Stimulated activated CD8-positive, alpha-beta memory T cell treated with anti-CD3 and anti-CD28 coated beads, Interleukin-7, amount 100 ng/mL, for 4 hours (primary cell): ENCODE measurements around the gene RCOR2.

Source experiments
- DNase-seq, 2 donors: peaks; one replicate each; pipeline ENCODE4 v3.0.0-alpha.2; 2020; ENCODE audit warnings: low read depth in 2 of 2

The RCOR2 gene

DNA sequence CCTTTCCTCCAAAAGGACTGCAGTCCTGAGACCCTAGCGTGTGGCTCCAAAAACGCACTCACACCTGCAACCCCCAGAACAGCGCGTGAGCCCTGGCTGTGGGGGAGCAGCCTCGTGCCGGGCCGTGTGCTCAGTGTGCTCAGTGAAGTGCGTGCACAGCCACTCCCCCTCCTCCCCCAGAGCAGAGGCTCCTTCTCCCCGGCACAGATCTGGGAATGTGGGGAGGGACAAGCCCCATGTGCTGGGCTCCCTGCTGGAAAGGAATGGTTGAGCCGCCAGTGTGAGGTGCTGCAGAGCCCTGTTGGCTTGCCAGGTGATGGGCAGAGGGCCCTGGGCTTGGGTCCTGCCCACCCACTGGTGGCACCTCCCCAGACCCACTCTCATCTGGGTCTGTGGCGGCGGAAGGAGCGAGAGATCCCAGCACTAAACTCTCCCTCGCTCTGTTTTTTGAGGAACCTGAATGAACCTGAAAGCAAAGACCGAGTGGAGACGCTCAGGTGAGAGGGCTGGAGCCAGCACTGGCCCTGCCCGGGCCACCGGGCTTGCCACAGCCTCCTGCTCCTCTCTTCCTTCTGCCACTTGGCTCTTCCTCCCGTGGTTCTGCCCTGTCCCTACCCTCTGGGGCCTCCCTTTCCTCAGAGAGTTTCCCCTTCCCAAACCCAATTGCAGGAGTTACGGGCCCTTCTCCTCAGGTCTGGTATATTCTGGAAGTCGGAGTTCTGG, 9.0 kb downstream of the RCOR2 start:
- no peak for DNase-seq

- DNase-seq, result no peak
Measured at GRCh38 chr11:63907063-63907462, 9.9 kb downstream of the RCOR2 start.

GRCh38 chr11:63906585-63906984, 10.4 kb downstream of the RCOR2 start:
- peak in 1 of 2 donors; percentile 29 for DNase-seq

GRCh38 chr11:63906087-63906486, 10.9 kb downstream of the RCOR2 start:
- DNase-seq, result no peak

DNA sequence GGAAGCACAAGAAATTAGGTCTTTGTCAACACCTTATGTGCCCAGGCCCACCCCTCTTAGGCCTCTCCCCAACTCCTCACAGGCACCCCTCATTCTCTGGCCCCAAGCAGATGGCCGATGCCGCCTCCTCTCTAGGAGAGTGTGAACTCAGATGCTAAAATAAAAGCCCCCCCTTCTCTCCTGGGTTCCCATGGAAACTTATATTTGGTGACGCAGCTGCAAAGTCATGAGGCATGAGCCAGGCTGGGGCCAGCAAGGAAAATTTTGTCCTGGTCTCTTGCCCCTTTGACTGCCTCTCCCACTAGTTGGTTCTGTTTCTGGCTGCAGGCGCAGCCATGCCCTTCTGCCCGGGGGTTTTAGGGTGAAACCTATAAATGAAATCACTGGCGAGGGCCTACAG, 11.8 kb downstream of the RCOR2 start:
- DNase-seq, result no peak

DNA sequence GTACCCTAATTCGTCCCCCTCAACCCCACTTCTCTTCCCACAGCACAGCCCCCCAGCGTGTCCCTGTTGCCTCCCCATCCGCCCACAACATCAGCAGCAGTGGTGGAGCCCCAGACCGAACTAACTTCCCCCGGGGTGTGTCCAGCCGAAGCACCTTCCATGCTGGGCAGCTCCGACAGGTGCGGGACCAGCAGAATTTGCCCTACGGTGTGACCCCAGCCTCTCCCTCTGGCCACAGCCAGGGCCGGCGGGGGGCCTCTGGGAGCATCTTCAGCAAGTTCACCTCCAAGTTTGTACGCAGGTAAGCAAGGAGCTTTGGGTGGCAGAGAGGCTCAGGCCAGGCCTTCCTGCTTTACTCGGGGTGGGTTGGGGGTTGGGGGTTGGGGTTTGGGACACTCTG, 12.2 kb downstream of the RCOR2 start:
- DNase-seq, result no peak

- no peak for DNase-seq
Measured at GRCh38 chr11:63903884-63904283, 13.1 kb downstream of the RCOR2 start.

- no peak for DNase-seq
Measured at GRCh38 chr11:63901660-63902059, 15.3 kb downstream of the RCOR2 start.

DNA sequence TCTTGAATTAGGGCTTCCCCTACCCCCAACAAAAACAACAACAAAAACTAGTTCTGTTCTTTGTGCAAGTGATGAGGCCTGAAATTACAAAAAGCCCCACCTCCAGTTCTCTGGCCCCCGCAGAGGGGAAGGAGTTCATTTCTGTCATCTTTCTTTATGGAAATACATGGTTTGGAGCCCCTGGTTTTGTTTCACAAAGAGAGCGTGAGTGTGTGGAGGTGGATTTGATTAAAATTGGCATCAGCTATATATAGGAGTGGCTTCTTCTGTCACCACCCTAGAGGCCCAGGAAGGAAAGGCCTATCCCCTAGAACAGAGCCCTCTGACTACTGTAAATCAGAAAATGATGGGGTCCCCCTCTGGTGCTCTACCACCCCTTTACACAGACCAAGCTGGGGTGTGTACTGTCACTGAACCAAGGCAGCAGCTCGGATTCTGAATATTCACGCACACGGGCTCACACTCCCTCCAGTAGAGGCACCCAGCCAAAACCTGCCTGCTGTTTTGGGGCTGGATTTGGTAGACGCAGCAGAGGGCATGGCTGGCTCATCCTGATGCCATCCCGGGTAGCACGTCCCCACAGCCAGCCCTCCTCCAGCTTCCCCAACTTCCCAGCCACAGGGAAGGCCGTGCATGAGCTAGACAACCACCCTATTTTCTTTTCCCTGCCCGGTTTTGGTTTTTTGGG, 19.4 kb downstream of the RCOR2 start:
- DNase-seq, result no peak

DNA sequence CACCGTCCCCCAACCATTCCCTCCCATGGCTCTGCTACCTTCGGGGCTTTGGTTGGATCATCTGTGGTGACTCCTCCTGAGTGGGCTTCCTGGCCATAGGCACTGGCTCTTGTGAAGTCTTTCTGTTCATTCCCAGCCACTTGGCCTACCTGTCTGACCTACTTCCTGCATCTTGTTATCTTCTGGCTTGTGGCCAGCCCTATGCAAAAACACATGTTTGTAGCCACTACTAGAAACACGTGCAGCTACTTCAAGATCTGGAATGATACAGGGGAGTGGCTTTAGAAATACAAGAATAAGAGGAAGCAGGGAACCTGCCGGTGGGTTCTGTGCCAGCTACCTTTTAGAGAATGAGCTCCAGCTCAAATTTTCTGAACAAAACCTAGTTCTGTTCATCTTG, 20.9 kb downstream of the RCOR2 start:
- DNase-seq, result no peak

DNA sequence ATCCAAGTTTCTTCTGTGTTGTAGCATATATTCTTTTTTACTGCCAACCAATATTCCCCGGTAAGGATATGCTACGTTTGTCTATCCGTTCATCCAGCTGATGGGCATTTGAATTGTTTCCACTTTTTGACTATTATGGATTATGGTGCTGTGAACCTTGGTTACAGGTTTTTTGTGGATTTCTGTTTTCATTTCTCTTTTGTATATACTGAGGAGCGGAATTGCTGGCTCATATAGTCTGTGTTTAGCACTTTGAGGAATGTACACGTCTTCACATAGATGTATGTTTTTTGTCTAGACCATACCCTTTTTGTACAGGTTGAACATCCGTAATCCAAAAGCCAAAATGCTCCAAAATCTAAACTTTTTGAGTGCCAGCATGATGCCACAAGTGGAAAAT, 23.6 kb downstream of the RCOR2 start:
- no peak for DNase-seq

- DNase-seq, result no peak
Measured at GRCh38 chr11:63892228-63892627, 24.7 kb downstream of the RCOR2 start.

DNA sequence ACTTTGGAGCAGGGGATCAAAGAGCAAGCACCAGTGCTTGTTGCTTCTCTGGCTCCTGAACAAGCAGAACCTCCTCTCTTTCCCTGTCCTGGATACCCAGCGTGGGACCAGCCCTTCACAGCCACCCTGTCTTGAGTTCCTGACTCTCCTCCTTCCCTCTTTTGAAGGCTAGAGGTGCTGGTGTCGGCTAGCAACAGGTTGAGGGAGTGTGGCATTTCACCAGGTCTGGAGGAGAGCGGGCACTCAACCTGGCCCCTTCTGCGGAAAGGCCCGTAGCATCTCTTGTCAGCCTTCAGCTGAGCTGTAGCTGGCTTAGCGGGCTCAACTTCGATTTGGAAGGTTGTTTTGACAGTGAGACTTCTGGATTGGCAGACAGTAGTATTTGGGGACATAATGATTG, 26.6 kb downstream of the RCOR2 start:
- DNase-seq, result no peak

DNA sequence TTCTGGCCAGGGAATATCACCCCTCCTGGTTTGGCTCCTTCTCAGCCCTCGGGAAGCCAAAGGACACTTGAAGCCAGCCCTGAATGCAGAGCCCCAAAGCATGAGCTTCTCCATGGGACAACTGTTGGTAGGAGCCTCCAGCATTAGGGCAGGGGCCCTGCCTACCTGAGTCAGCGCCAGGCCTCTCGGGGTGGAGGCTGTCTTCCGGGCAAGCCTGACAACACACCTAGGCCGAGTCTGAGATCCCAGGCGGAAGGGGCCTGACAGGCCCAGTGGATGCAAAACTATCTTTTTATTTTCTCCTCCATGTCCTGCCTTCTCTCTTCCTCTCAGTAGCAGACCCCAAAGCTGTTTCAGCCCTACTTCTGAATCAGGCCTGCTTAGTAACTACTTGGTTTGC, 27.6 kb downstream of the RCOR2 start:
- DNase-seq, result no peak

DNA sequence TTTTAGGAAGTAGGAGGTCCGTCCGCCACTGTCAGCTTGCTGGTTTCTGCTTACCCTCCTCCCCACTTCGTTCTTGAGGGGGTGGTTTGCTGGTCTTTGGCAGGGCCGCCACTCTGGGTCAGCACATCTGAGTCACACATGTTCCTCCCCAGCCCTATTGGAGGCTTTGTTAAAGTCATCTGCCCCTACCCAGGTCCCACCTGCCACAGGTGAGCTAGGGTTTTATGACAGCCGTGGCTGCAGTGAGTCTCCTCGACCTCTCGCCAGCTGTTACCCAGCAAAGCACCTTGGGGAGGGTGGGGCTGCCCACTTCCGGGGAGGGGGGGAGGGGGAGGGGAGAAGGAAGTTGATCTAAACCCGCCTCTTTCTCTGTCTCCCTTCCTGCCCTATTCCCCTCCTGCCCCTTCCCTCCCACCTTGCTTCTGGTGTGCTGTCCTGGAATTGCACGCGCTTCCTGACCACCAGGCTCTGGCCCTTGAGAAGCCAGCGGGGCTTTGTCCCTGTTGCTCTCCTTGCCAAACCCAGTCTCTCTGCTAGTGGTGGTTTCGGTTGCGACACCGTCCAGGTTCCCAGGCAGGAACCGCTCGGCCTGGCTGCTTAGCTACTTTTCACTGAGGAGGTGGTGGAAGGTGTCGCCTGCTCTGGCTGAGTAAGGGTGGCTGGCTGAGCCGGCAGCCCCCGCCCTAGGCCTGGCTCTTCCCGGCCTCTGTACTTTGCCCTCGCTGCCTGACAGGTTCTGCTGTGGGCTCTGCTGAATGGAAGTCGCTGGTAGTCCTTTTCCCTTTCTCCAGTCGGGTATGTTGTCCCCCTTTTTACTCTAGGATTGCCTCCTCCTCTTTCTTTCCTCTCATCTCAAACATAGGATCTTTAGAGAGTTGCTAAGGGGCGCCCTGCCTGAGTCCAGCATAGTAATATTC, 28.5 kb downstream of the RCOR2 start:
- DNase-seq, result peak; percentile 46 to 60

GRCh38 chr11:63887386-63887999, 29.5 kb downstream of the RCOR2 start:
- no peak for DNase-seq

DNA sequence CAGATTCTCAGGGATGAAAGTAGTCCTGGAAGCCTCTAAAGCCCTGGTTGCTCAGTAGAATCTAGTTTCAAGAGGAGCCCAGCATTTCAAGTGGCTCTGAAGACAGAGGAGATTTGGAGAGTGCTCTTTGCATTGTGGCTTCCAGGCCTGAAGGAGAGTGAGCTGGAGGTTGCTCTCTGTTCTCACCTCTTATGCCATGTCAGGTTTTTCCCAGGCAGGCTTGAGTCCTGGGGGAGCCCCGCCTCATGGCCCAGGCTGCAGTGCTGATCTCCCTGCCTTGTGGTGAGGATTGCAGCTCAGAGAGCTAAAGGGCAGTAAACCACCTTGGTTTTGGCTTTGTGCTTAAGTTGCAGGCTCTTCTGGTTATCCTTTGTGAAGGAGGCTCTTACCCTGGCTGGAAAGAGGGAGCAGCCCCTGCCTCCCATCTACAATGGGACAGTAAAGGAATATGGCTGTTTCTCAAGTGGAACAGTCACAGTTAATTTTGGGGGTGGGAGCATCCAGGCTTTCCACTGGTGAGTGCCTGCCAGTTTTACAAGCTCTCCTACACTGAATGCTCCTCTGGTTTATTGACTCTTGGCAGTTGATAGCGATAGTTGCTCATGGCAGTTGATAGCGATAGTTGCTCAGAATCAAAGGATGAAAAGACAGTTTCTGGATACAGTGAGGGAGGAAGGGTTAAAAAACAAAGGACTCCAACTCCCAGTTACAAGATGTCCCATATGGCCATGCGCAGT, 32.6 kb downstream of the RCOR2 start:
- no peak for DNase-seq

DNA sequence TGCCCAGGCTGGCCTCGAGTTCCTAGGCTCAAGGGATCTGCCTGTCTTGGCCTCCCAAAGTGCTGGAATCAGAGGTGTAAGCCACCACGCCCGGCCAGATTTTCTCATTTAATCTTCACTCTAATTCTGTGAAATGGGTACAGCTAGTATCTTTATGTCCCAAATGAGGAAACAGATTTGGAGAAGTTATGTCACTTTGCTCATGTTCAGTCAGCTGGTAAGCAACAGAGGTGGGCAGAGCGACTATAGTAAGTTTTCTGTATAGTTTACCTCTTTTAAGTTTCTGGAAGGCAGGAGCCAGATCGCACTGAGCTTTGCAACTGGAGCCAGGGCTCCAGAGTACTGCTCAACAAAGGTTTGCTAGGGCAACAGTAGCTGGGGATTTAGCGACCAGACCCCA, 33.2 kb downstream of the RCOR2 start:
- no peak for DNase-seq

- no peak for DNase-seq
Measured at GRCh38 chr11:63882555-63883242, 34.3 kb downstream of the RCOR2 start.

DNA sequence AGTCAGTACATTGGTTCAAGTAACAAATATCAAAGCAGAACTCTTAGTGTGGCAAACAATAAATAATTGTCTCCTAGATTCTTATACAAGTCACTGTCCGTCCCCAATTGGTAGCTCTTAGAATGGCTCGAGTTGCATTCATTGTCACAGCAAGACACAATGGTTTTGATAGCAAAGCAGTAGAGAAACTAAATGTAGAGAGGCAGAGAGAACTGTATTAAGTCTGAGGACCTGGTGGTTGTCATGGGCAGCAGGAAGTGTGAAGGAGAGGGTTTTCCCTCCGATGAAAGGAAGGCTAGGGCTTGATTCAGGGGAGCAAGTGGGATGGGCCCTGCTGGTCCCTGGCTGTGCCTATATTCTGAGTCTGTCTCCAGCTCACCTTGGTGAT, 36.6 kb downstream of the RCOR2 start:
- no peak for DNase-seq
